Measurements from ENCODE around the gene BICRA. TPM values are rescaled to one million over a fixed set of nuclear protein-coding genes. Genes with fewer than 3 reads are reported as not detected.
A peak's percentile ranks its signal among the peaks of the same experiment; 100 is the strongest.
"Not testable (repeated sequence)": the region's sequence is repeated elsewhere in the genome, so short reads cannot be mapped to it uniquely, and the experiment has no call there.

Gene BICRA
- total and polyA plus RNA-seq, 2 donors from 2014 or later = 3.2 to 14.7 TPM

DNA sequence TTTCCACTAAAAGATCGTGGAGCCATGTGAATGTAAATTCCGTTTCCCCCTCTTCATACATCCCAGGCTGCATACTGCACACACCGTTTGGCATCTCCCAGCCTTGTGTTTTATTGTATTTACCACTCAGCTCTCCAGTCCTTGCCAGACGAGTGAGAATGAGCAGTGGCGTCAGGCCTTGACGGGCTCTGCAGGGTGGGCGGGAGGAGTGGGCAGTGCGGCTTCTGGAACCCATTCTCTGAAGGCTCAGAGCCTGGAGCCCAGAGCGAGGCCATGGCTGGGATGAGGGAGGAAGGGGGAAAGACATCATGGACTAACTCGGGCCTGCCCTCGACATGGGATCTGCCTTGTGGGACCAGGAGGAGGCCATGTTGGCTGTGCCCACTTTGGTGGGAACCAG is 25.1 kb downstream of the BICRA start:
- Histone ChIP-seq H3K4me3 (ENCODE audit: low read length in 3 of 3) (no peak overlapping the region), H3K4me1 (ENCODE audit: control insufficient read depth in 2 of 3, insufficient read depth in 2 of 3, low read depth in 1 of 3, low read length in 3 of 3) (peaks cover 0 to 4% (median 0%) of the 10 kb centered on the region in 3 donors), H3K9me3 (ENCODE audit: control insufficient read depth in 2 of 3, insufficient read depth in 1 of 3, low read length in 3 of 3) (no peaks in the 10 kb centered on the region), H3K36me3 (ENCODE audit: control insufficient read depth in 2 of 3, insufficient read depth in 3 of 3, low read length in 3 of 3) (peaks cover 0 to 2% (median 0%) of the 10 kb centered on the region in 3 donors), H3K27me3 (ENCODE audit: control insufficient read depth, insufficient read depth, low read length) (no peaks in the 10 kb centered on the region), H3K27ac (ENCODE audit: low read depth in 2 of 2, low read length in 2 of 2) (no peak overlapping the region), H3K9ac (ENCODE audit: low read length in 3 of 3) (no peak overlapping the region)
- intact Hi-C loops (cut with DNase I) = no loop called here
- no peak for FAIRE-seq
- no peak for DNase-seq
- TF ChIP-seq, protein P1, sequence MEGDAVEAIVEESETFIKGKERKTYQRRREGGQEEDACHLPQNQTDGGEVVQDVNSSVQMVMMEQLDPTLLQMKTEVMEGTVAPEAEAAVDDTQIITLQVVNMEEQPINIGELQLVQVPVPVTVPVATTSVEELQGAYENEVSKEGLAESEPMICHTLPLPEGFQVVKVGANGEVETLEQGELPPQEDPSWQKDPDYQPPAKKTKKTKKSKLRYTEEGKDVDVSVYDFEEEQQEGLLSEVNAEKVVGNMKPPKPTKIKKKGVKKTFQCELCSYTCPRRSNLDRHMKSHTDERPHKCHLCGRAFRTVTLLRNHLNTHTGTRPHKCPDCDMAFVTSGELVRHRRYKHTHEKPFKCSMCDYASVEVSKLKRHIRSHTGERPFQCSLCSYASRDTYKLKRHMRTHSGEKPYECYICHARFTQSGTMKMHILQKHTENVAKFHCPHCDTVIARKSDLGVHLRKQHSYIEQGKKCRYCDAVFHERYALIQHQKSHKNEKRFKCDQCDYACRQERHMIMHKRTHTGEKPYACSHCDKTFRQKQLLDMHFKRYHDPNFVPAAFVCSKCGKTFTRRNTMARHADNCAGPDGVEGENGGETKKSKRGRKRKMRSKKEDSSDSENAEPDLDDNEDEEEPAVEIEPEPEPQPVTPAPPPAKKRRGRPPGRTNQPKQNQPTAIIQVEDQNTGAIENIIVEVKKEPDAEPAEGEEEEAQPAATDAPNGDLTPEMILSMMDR (IDR thresholded peaks at IDR 0.05; ENCODE audit: borderline replicate concordance, extremely low read depth, insufficient read depth) = no peak

DNA sequence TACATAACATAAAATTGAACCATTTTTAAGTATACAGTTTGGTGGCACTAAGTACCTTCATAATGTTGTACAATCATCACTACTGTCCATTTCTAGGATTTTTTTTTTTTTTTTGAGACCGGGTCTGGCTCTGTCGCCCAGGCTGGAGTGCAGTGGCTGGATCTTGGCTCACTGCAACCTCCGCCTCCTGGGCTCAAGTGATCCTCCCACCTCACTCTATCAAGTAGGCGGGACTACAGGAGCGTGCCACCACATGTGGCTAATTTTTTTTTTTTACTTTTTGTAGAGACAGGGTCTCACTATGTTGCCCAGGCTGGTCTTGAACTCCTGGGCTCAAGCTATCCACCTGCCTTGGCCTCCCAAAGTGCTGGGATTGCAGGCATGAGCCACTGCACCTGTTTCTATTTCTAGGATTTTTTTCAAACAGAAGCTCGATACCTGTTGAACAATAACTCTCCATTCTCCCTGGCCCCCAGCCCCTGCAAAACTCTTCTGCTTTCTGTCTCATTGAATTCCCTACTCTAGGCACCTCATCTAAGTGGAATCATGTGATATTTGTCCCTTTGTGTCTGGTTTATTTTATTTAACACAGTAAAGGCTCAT is 26.3 kb downstream of the BICRA start:
- H3K4me1 ChIP-seq (ENCODE audit: control insufficient read depth in 2 of 3, insufficient read depth in 2 of 3, low read depth in 1 of 3, low read length in 3 of 3); H3K9ac ChIP-seq (ENCODE audit: low read length in 3 of 3); DNase-seq; H3K27ac ChIP-seq (ENCODE audit: low read depth in 2 of 2, low read length in 2 of 2); H3K9me3 ChIP-seq (ENCODE audit: control insufficient read depth in 2 of 3, insufficient read depth in 1 of 3, low read length in 3 of 3); FAIRE-seq; H3K36me3 ChIP-seq (ENCODE audit: control insufficient read depth in 2 of 3, insufficient read depth in 3 of 3, low read length in 3 of 3); H3K27me3 ChIP-seq (ENCODE audit: control insufficient read depth, insufficient read depth, low read length); H3K4me3 ChIP-seq (ENCODE audit: low read length in 3 of 3); intact Hi-C loops (cut with DNase I): not testable (repeated sequence)

DNA sequence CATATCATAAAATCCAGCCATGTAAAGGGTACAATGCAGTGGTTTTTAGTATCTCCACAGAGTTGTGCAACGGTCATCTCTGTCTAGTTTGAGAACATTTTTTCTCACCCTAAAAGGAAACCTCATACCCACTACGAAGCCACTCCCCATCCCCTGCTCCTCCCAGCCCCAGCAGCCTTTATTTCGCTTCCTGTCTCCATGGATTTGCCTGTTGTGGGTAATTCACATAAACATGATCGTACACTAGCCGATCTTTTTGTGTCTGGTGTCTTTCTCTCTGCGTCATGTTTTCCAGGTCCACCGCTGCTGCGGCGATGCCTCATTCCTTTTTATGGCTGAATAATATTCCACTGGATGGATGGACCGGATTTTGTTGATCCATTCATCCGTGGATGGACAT is 28.6 kb downstream of the BICRA start:
- H3K27ac ChIP-seq (ENCODE audit: low read depth in 2 of 2, low read length in 2 of 2) = no peak overlapping the region
- no peaks in the 10 kb centered on the region for H3K9me3 ChIP-seq (ENCODE audit: control insufficient read depth in 2 of 3, insufficient read depth in 1 of 3, low read length in 3 of 3)
- no peak for DNase-seq
- no peak overlapping the region for H3K9ac ChIP-seq (ENCODE audit: low read length in 3 of 3)
- peaks cover 0 to 2% (median 0%) of the 10 kb centered on the region in 3 donors for H3K4me1 ChIP-seq (ENCODE audit: control insufficient read depth in 2 of 3, insufficient read depth in 2 of 3, low read depth in 1 of 3, low read length in 3 of 3)
- intact Hi-C loops (cut with DNase I) = no loop called here
- no peak overlapping the region for H3K4me3 ChIP-seq (ENCODE audit: low read length in 3 of 3)
- H3K36me3 ChIP-seq (ENCODE audit: control insufficient read depth in 2 of 3, insufficient read depth in 3 of 3, low read length in 3 of 3) = no peaks in the 10 kb centered on the region
- TF ChIP-seq, protein P1 (IDR thresholded peaks at IDR 0.05; ENCODE audit: borderline replicate concordance, extremely low read depth, insufficient read depth) = no peak
- no peaks in the 10 kb centered on the region for H3K27me3 ChIP-seq (ENCODE audit: control insufficient read depth, insufficient read depth, low read length)
- no peak for FAIRE-seq

GRCh38 chr19:47641891-47642485 is 33.1 kb downstream of the BICRA start:
- intact Hi-C loops (cut with DNase I) = no loop called here
- TF ChIP-seq, protein P1 (IDR thresholded peaks at IDR 0.05; ENCODE audit: borderline replicate concordance, extremely low read depth, insufficient read depth) = no peak
- no peaks in the 10 kb centered on the region for H3K27me3 ChIP-seq (ENCODE audit: control insufficient read depth, insufficient read depth, low read length)
- H3K27ac ChIP-seq (ENCODE audit: low read depth in 2 of 2, low read length in 2 of 2) = no peak overlapping the region
- H3K36me3 ChIP-seq (ENCODE audit: control insufficient read depth in 2 of 3, insufficient read depth in 3 of 3, low read length in 3 of 3) = no peaks in the 10 kb centered on the region
- H3K4me1 ChIP-seq (ENCODE audit: control insufficient read depth in 2 of 3, insufficient read depth in 2 of 3, low read depth in 1 of 3, low read length in 3 of 3) = peaks cover 0 to 12% (median 11%) of the 10 kb centered on the region in 3 donors
- DNase-seq (no peak), FAIRE-seq (no peak)
- no peaks in the 10 kb centered on the region for H3K9me3 ChIP-seq (ENCODE audit: control insufficient read depth in 2 of 3, insufficient read depth in 1 of 3, low read length in 3 of 3)
- peak overlapping the region in 1 of 3 donors; percentile 1 for H3K4me3 ChIP-seq (ENCODE audit: low read length in 3 of 3)
- no peak overlapping the region for H3K9ac ChIP-seq (ENCODE audit: low read length in 3 of 3)
